Stimulated activated CD4-positive, alpha-beta T cell treated with anti-CD3 and anti-CD28 coated beads, Interleukin-4, amount 100 ng/mL, for 24 hours (primary cell): ENCODE data around the gene PRPF19.
"Not testable (repeated sequence)": the region's sequence is repeated elsewhere in the genome, so short reads cannot be mapped to it uniquely, and the experiment has no call there.

ENCODE experiments used
- DNase-seq: peaks from one replicate; pipeline ENCODE4 v3.0.0-alpha.2; 2020

PRPF19 gene

DNA sequence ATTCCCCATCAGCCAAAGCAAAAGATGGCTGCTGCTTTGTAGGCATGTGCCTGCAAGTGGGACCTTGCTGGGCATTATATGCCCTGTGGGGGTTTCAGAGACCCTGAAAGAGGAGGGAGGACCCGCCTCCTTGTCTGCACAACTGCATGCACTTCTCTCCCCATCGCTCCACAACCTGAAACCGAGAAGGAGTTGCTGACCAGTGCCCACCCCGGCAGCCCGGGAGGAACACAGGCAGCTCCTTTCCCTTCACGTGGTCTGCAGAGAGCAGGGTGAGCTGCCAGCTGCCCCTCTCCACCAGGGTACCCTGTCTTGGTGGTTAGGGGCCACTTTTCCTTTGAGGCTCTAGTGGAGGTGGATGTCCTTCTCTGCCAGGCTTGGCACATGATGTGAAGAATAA lies 16.5 kb upstream of the PRPF19 start:
- no peak for DNase-seq

DNA sequence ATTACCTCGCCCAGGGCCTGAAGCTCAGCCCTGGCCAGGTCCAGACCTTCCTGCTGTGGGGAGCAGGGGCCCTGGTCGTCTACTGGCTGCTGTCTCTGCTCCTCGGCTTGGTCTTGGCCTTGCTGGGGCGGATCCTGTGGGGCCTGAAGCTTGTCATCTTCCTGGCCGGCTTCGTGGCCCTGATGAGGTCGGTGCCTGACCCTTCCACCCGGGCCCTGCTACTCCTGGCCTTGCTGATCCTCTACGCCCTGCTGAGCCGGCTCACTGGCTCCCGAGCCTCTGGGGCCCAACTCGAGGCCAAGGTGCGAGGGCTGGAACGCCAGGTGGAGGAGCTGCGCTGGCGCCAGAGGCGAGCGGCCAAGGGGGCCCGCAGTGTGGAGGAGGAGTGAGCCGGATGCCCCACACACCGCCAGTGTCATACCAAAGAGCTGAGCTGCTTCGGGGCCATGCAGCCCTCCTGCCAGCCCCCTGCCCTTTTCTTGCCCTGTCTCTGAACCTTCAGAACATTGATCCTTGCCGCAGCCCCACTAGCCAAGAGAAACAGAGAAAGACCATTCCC lies 15.5 kb upstream of the PRPF19 start:
- DNase-seq, result no peak

DNA sequence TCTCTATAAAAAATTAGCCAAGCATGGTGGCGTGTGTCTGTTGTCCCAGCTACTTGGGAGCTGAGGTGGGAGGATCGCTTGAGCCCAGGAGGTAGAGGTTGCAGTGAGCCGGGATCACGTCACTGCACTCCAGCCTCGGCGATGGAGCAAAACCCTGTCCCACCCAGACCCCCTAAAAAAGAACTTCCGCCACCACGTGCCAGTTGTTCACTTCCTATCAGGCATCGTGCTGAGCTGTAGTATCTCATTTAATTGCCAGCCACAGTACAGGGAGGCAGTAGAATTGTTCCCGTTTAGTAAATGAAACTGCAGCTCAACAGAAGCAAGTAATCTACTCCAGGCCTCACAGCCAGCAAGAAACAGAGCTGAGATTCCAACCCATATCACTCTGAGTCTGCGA lies 14.9 kb upstream of the PRPF19 start:
- no peak for DNase-seq

DNA sequence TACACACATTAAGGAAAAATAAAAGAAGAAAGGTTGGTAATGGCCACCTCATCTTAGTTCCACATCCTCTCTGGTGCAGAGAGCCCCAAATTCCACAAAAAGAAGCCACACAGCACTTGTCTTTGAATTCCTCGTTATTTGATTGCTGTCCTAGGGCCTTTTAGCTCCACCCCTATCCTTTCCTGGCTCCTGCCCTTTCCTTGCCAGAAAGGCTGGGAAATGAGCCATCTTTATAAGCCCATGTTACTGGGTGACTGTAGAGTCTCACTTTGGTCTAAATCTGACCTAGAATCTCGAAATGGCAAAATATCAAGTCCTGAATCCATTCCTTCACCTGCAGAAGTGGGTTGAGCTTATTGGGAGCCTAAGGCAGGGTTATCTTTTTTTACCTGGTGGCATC lies 13.6 kb upstream of the PRPF19 start:
- DNase-seq, result no peak

DNA sequence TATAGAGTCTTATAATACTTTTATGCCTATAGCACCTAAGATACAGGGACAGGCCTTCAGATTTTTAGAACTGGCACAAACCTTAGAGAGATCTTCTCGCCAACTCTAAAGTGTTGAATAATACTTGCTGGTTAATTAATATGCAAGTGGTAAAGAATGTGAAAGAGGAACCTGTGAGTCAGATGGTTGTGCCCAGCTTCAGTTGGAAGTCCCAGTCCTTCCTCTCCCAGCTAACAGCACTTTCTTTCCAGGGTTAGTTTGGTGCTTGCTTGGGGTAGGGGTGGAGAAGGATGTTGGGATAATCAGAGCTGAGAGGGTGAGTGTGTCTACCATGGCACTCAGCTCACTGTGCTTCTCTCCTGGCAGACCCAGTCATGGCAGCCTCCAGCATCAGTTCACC lies 12.9 kb upstream of the PRPF19 start:
- DNase-seq, result no peak

DNA sequence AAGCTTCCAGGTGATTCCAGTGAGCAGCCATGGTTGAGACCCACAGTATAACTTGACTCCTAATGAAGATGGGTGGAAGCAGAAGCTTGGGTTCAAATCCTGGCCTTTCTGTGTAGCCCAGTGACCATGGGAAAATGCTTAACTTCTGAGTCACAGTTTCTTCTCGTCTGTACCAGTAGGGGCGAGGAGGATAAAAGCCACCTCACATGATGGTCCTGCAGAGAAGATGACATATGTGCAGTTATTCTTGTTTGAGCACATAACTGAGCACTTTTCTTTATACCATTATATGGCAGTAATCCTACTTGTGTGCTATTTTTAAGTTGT lies 12.5 kb upstream of the PRPF19 start:
- no peak for DNase-seq

DNA sequence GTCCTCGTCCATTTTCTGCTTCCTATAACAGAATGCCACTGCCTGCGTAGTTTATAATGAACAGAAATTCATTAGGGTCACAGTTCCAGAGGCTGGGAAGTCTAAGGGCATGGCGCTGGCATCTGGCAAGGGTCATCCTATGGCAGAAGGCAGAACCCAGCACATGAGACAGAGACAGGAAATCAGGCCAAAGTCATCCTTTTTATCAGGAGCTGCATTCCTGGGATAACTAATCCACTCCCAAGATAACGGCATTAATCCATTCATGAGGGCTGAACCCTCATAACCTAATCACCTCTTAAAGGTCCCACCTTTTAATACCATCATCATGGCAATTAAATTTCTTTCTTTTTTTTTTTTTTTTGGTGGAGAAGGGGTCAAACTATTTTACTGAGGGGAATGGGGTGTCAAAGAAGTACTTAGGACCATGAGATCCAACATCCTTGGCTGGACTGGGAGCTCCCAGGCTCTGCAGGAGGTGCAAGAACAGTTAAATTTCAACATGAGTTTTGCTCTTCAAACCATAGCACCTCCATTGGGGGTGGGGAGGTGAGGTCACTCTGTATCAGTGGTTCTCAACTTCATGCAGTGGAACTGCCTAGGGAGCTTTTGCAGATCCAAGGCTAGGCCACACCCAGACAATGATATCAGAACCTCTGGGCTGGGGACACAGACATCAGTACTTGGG lies 12.0 kb upstream of the PRPF19 start:
- no peak for DNase-seq

DNA sequence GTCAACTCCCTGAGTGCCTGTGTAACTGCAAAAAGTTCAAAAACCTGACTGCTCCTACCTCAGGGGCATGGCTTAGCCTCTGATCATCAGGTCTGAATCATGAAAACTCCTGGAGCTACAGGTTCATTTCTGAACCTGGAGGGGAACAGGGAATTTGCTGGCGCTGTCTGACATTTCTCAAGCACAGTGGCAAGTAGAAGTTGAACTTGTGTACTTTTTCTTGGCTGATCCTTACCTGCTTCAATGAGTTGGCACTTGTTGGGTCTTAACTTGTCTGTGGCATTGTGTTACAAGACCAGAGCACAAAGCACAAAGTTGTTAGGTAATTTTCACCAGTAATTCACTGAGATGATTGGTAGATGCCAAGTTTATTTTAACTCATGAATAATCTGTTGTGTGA lies 10.9 kb upstream of the PRPF19 start:
- DNase-seq, result no peak

DNA sequence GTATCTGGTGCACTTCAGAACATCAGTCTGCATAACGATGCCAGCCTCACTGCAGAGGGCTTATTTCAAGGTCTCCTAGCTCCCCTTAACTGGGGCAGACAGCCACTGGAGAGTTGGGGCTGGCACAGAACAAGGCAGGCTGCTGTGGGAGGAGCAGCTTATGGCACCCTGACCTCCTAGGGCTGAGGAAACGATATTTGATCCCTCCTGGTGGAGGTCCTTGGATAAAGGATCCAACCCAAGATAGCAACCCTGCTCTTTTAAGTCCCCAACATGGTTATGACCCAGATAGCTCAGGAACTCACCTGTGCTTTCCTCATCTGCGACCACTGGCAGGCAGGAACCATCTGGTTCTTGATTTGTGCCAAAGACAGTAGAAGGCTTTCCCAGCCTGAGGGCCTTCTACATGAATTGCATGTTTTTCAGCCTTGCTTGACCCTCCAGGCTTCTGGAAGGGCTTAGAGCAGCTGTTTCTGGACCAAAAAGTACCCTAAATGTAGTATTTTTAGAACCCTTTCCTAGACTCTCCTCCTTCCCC lies 10.4 kb upstream of the PRPF19 start:
- no peak for DNase-seq

DNA sequence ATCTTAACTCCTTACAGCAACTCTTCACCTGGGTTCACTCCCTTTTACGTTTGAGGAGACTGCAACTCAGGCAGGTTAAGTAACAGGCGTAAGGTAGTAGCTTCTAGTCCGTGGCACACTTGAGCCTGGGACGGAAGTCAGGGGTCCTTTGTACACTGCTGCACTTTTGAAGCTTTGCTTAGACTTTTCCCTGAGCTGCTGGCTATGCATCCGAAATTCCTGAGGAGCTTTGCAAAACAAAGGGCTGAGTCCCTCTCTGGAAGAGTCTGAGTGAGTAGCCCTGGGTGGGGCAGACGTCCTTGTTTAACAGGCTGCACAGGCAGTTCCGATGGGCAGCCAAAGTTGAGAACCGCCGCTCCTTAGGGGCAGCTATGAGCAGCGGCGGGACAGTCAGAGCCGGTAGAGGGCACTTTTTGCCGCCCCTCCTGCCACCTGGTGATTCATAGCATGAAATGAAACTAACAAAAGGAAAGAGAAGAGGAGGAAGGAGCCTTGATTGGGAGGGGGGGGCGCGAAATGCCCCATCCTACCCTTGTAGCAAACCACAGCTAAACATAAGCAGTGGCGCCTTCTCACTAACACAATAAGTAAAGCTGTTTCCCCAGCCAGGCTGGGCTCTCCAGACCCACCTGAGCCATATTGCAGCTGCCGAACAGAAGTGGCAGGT lies 9.0 kb upstream of the PRPF19 start:
- DNase-seq, result peak; percentile 77

DNA sequence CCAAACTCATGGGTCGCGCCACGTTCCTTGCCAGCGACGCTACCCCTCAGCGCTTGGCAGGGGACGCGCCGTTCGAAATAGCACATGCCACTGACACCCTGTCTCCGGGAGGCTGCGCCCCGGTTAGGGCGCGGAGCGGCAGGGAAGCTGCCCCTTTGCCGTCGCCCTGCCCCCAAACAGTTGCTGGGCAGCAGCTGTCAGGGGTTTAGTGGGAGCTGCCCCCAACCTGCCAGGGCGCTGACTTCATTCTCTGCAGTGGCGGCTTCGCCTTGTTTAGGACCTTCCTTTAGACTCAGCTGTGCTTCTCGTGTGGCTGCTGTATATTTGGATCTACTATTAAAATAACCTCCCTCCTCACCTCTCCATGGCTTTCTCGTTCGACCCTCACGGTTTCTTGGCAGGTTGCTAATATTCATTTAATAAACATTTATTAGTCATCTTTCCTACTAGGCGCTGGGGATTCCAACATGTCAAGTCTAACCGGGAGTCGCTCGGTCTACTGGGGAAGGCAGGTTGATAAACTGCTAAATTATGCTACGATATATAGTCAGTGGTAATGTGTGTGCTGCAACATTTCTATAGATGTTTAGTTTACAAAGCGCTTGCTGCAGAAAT lies 8.4 kb upstream of the PRPF19 start:
- DNase-seq, result peak; percentile 17

DNA sequence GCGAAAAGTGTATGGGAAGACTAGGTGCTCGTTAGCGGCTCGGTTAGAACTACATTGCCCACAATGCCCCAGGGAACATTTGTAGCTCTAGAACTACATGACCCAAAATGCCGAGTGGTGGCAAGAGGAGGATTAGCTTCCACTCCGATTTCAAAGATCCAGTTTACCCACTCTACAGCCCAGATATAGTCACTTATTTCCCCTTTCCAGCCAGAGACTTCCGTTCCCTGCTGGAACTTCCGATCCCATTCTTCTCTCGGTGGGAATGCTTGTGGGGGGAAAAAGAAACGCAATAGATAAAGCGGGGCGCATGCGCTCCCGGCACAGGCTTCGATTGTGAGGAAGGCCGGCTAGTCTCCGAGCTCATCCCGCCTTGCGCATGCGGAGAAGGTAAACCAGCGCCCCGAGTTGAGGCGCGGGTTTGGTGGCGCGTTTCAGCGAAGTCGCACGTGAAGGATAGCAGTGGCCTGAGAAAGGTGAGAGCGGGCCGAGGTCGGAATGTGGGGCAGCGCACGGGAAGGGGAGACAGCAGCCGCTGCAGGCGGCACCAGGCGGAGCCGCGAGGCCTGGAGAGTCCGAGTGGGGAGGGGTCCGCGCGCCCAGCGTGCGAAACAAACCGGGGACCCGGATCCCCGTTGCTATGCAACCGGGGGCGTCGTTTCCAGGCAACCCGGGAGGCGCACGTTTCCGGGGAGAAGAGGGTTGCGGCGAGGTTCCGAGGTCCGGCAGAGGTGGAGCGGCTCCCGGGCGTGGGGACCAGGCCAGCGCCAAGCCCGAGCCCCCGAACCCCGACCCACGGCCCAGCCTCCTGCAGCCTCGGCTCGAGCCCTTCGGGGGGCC lies 7.6 kb upstream of the PRPF19 start, which contains the start of gene TMEM109:
TMEM109 (plus strand) TSS at position 366 of the 840 bp plus-strand sequence. CDS start 5,536 bp downstream, outside the sequence.
- DNase-seq, result peak; percentile 90

DNA sequence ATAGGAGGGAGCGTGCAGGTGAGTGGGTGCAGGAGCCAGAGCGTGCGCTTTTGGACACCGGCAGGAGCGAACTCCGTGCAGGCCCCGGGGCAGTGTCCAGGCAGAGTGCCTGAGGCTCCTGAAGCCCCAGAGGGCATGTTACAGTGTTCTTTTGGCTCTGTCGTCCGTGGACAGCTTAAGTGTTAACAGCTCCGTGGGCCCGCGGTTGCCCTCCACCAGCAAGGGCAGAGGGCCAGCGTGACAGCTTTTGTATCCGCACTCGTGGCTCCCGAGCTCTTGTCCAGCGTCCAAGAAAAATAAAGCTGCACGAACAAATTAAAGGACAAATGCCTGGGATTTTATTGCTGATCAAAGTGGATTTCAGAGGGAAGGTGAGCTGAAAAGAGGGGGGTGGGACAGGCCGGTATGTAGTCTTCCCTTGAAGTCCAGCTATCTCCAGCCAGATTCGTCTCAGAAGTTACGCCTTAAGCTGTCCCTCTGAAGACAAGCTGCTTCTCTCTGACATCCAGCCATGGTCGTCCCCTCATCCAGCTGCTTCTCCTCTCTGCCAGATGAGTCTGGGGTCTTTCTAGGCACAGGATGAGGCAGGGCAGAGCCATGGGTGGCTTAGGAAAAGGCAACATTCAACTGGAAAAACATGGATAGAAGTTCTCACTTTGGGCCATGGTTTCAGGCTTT lies 6.6 kb upstream of the PRPF19 start:
- DNase-seq, result no peak

DNA sequence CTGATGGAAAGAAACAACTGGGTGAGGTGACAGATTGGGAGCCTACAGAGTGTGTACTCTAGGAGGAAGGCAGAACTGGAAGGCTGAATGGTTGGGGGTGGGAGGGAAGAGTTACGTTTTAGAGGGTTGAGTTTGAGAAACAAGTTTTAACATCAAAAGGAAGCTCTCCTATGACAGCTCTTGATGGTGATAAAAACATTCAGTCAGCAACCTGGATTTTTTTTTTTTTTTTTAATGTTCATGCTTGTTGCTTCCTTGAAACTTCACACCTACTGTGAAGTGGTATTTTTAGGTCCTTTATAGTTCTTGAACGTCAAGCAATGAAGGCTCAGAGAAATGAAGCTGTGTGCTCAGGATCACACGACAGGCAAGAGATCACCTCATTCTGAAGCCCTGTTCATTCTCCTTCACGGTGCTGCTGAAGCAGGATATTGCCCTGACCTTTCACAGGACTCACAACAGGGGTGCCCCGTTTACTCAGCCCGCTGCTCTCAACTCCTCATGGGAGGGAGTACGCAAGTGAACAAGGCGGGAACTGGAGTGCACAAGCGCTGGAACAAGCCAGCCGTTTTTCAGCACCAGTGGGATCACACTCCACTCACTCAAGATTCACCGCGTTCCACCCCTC lies 6.0 kb upstream of the PRPF19 start:
- DNase-seq, result peak; percentile 7

DNA sequence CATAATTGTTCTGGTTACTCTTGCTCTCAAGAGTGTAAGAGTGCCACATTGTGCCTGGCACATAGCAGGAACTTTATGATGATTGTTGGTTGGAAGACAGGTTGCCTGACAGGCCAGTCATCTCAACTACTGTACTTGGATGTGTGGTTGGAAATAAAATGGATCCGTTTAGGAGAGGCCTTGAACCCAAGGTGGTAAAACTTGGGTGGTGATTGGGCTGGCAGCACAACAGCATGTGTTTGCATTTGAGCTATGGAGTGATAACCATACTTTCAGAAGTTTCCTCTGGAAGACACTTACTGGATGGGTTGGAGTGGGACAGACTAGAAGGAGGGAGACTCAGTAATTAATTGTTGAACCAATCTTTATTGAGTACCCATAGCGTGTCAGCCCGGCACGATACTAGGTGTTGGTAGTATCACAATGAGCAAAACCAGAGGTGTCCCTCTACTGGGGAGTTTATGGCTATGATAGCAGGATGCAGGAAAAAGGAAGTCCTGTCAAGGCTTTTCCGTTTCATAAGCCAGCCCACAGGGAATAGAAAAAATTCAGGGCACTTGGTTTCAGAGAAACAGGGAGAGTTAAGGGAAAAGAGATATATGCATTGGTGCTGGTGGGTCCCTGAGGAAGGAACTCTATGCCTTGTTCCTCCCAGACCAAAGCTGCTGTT lies 4.5 kb upstream of the PRPF19 start:
- DNase-seq, result no peak

DNA sequence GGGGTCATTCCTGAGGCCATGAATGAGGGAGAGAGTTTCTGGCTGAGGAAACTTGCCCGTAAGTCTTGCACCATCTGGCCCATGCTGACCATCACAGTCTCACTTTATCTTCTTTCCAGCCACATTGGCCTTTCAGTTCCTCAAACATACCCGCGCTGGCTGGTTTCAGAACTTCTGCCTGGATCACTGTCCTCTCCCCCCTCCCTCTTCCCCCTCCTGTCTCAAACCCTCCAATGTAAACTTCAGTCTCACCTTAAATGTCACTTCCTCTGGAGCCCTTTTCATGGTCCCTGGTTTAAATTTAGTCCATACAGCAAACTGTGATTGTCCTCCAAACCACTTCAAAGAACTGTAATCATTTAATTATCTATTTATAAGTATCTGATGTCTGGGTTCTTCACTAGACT lies 3.9 kb upstream of the PRPF19 start:
- DNase-seq, result no peak

DNA sequence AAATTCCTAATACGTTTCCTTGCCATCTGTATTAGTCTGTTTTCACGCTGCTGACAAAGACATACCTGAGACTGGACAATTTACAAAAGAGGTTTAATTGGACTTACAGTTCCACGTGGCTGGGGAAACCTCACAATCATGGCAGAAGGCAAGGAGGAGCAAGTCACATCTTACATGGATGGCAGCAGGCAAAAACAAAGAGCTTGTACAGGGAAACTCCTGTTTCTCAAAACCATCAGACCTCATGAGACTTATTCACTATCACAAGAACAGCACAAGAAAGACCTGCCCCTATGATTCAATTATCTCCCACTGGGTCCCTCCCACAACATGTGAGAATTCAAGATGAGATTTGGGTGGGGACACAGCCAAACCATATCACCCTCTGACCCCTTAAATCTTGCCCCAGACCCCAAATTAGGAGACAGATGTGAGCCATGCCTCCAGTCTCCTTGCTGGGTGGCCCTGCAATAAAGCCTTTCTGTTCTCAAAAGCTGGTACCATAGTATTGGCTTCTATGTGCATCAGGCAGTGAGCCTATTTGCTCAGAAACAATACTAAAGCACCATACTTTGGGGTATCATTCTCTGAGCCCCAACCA lies 3.4 kb upstream of the PRPF19 start:
- not testable (repeated sequence) for DNase-seq

DNA sequence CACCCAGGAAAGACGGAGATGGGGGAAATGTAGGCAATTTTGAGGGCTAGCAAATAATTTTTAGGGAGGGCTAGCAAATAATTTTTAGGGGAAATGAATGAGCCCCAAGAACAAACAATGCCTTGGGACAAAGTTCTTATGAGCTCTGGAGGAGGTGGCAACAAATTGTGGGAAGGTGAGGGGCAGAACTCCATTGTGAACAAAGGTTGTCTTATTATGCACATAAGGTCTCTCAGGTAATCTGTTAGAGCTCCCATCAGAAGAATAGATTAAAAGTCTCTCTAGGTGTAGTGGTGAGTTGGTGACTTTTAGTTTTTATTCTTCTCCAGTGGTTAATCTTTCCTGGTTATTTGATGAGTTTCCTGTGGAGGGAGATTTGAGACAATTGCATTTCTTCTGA lies 2.4 kb upstream of the PRPF19 start:
- no peak for DNase-seq

DNA sequence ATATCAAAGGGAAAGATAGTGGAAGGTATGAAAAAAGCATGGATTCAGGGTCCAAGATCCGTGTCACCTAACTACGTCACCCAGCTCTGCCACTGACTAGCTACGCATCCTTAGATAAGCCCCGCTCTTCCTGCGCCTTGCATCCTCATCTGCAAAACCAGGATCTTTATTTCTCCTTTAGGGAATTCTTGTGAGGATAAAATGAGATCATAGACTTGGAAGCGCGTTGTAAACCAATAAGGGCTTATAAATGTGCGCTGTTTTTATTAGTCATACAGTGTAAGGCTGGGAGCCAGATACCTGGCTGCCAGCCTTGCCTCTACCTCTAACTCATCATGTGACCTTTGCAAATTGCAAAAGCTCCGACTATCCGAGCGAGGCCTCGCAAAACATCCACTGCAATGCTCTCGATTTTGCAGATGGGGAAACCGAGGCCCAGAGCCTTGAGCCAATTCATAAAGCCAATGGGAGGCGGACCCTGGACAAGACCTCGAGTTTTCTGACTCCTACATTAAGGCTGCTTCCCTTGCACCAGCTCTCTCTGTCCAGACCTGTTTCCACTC lies 753 bp downstream of the PRPF19 start:
- DNase-seq, result peak; percentile 24

DNA sequence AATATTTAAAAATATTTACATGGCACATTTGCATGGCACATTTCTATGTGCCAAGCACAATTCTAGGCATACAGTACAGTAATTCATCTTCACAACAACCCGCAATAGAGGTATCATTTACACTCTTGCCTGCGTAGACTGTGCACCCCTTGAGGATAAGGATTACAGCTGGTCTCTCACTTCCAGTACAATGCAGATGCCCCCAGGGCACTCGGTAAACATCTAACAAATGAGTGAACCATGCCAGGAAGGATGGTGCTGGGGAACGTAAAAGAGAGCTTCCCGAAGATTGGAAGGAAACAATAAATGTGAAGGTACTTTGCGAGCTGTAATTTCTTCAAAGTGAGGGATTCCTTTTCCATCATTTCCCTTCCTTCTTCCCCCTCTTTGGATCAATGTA lies 1.3 kb downstream of the PRPF19 start:
- no peak for DNase-seq
